OCI-LY3 (cell line): ENCODE results near the gene RORC.

Experiments
- H2AFZ ChIP-seq: fragments of 200-600, 300-600 bp; shearing (Covaris generic); 2 replicates; pipeline ENCODE4 v1.6.0; 2014; ENCODE audit warnings: antibody characterized with exemption, low read depth, low read length
- H3K27ac ChIP-seq: fragments of 200-600, 300-600 bp; sonication (generic); 2 replicates; pipeline ENCODE4 v1.5.1; 2014; ENCODE audit warnings: mild to moderate bottlenecking, low read length, moderate library complexity, mixed read lengths
- H3K27me3 ChIP-seq: fragments of 200-600, 300-600 bp; sonication (generic); 2 replicates; pipeline ENCODE4 v1.6.1; 2014; ENCODE audit warnings: low read depth, low read length, mixed read lengths
- H3K36me3 ChIP-seq: fragments of 200-600, 300-600 bp; sonication (generic); replicated peaks from 2 replicates; pipeline ENCODE3; 2014; ENCODE audit warnings: low read depth, low read length, mixed read lengths
- H3K4me1 ChIP-seq: fragments of 300-600, 200-600 bp; sonication (generic); 2 replicates; pipeline ENCODE4 v1.6.1; 2014; ENCODE audit warnings: low read length, mixed read lengths
- H3K4me2 ChIP-seq: fragments of 200-600, 300-600 bp; sonication (generic); 2 replicates; pipeline ENCODE4 v1.6.1; 2014; ENCODE audit warnings: low read length, mixed read lengths
- H3K4me3 ChIP-seq: fragments of 300-600, 200-600 bp; sonication (generic); 2 replicates; pipeline ENCODE4 v1.5.1; 2014; ENCODE audit warnings: antibody characterized with exemption, mild to moderate bottlenecking, low read length, moderate library complexity
- H3K79me2 ChIP-seq: fragments of 300-600, 200-600 bp; shearing (Covaris generic); 2 replicates; pipeline ENCODE4 v1.6.1; 2014; ENCODE audit warnings: mild to moderate bottlenecking, low read length, mixed read lengths
- H3K9ac ChIP-seq: fragments of 300-600, 200-600 bp; shearing (Covaris generic); 2 replicates; pipeline ENCODE4 v1.6.0; 2014; ENCODE audit warnings: mild to moderate bottlenecking, low read length, moderate library complexity
- H3K9me3 ChIP-seq: fragments of 200-600, 300-600 bp; shearing (Covaris generic); 2 replicates; pipeline ENCODE4 v1.6.1; 2014; ENCODE audit warnings: low read length, mixed read lengths; ENCODE audit not compliant: insufficient read depth
- H4K20me1 ChIP-seq: fragments of 200-600, 300-600 bp; sonication (generic); 2 replicates; pipeline ENCODE4 v1.6.1; 2016; ENCODE audit warnings: low read length, mixed read lengths; ENCODE audit not compliant: insufficient read depth
- CTCF ChIP-seq: fragments of 200-600, 300-600 bp; sonication (generic); IDR thresholded peaks from 2 replicates; pipeline ENCODE4 v1.5.1; 2014; ENCODE audit warnings: antibody characterized with exemption, low read length, low read depth
- EZH2phosphoT487 ChIP-seq: fragments of 200-600 bp; shearing (Covaris generic); IDR thresholded peaks from 2 replicates; pipeline ENCODE4 v1.6.1; 2018; ENCODE audit warnings: antibody characterized with exemption, mixed run types, low read depth

The RORC gene

GRCh38 chr1:151827853-151828252, 3.7 kb downstream of the RORC start:
- Histone ChIP-seq H3K79me2 (no peaks in the 10 kb centered on the region), H2AFZ (no peak overlapping the region), H3K4me3 (no peak overlapping the region), H4K20me1 (no peaks in the 10 kb centered on the region), H3K4me1 (peaks cover 11% of the 10 kb centered on the region), H3K27ac (no peak overlapping the region), H3K27me3 (no peaks in the 10 kb centered on the region), H3K36me3 (no peaks in the 10 kb centered on the region), H3K9me3 (no peaks in the 10 kb centered on the region), H3K4me2 (no peak overlapping the region), H3K9ac (no peak overlapping the region)
- TF ChIP-seq EZH2phosphoT487 (no peak), CTCF (no peak)

DNA sequence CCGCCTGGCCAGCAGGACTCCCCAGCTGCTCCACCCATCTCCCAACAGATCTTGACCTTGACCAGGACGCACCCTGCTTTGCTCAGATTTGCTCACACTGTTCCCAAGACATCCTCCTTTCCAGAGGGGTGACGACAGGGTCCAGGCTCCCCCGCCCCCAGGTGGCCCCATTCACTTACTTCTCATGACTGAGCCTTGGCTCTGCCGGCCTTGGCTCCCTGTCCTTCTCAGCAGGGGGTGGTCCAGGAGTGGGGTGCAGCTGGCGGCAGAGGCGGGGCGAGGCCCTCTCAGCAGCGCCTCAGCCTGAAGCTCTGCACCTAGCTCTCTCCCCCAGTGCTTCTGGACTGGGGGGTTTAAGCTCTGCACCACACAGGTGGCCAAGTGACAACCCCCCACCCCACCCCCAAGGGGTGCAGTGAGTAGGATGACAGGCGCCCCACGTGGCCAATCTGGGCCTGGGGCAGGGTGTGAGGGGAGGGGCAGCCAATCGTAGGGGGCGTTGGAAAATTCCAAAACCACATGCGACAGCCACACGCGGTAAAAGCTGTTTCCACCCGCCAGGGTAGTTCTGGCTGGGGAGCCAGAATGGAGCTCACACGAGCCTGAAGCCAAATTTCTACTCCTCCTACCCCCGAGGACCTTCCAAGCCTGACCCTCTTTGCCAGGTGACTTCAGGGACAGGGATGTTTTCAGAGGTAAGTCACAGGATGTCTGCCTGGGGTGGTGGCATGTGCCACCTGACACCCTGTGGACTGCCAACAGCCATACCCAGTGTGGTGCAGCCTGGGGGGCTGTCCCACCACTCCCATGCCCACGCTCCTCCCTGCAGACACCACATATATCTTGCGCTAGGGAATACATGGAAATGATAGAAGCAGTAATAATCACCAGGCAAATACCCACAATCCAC, 5.6 kb downstream of the RORC start:
- Histone ChIP-seq H3K4me2 (no peak overlapping the region), H4K20me1 (no peaks in the 10 kb centered on the region), H2AFZ (no peak overlapping the region), H3K27ac (no peak overlapping the region), H3K4me3 (no peak overlapping the region), H3K4me1 (peaks cover 26% of the 10 kb centered on the region), H3K9me3 (no peaks in the 10 kb centered on the region), H3K27me3 (no peaks in the 10 kb centered on the region), H3K79me2 (no peaks in the 10 kb centered on the region), H3K9ac (no peak overlapping the region), H3K36me3 (no peaks in the 10 kb centered on the region)
- TF ChIP-seq EZH2phosphoT487 = no peak
- no peak for TF ChIP-seq CTCF

DNA sequence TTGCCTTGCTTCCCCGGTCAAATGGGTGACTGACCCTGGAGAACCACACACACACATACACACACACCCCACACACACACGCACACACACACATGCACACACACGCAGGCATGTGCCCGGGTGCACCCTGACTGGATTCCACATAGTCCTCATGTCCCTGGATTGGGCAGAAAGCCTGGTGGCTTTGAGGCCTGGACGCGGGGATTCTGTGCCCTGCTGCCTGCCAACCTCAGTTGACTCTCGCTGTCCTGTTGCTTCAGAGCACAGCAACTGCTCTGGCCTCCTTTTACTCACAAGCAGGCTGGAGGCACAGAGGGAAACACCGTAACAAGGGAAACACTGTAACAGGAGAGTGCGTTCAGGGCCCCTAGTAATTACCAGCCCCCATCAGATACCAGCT, 6.4 kb downstream of the RORC start:
- Histone ChIP-seq H4K20me1 (no peaks in the 10 kb centered on the region), H3K27ac (no peak overlapping the region), H3K9me3 (no peaks in the 10 kb centered on the region), H3K4me1 (peaks cover 28% of the 10 kb centered on the region), H3K79me2 (no peaks in the 10 kb centered on the region), H3K9ac (no peak overlapping the region), H3K27me3 (no peaks in the 10 kb centered on the region), H2AFZ (no peak overlapping the region), H3K4me2 (no peak overlapping the region), H3K36me3 (no peaks in the 10 kb centered on the region), H3K4me3 (no peak overlapping the region)
- no peak for TF ChIP-seq EZH2phosphoT487
- TF ChIP-seq CTCF = no peak

DNA sequence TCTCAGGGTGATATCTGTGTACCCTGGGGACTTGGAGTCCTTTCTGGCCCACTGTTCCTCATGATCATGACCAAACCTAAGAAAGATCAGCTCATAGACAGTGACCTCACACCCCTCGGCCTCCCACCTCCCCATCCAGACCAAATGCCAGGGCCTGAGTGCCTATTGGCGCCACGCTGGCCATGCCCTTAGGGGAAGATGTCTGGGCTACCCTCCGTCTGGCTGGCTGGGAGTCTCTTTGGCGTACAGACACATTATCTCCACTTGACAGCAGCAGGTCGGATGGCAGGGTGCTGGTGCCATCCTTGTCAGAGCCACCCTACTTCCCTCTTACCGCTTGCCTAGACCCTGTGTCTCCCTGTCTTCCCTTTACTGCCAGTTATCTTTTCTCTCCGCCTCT, 8.4 kb downstream of the RORC start:
- Histone ChIP-seq H3K79me2 (no peaks in the 10 kb centered on the region), H2AFZ (no peak overlapping the region), H3K36me3 (no peaks in the 10 kb centered on the region), H3K27me3 (no peaks in the 10 kb centered on the region), H4K20me1 (no peaks in the 10 kb centered on the region), H3K9me3 (no peaks in the 10 kb centered on the region), H3K4me1 (peaks cover 33% of the 10 kb centered on the region), H3K27ac (no peak overlapping the region), H3K4me2 (no peak overlapping the region), H3K4me3 (no peak overlapping the region), H3K9ac (no peak overlapping the region)
- TF ChIP-seq CTCF (no peak), EZH2phosphoT487 (no peak)
